ENCODE data around the gene TBC1D22A.
A peak's percentile ranks its signal among the peaks of the same experiment; 100 is the strongest.

Gene TBC1D22A

DNA sequence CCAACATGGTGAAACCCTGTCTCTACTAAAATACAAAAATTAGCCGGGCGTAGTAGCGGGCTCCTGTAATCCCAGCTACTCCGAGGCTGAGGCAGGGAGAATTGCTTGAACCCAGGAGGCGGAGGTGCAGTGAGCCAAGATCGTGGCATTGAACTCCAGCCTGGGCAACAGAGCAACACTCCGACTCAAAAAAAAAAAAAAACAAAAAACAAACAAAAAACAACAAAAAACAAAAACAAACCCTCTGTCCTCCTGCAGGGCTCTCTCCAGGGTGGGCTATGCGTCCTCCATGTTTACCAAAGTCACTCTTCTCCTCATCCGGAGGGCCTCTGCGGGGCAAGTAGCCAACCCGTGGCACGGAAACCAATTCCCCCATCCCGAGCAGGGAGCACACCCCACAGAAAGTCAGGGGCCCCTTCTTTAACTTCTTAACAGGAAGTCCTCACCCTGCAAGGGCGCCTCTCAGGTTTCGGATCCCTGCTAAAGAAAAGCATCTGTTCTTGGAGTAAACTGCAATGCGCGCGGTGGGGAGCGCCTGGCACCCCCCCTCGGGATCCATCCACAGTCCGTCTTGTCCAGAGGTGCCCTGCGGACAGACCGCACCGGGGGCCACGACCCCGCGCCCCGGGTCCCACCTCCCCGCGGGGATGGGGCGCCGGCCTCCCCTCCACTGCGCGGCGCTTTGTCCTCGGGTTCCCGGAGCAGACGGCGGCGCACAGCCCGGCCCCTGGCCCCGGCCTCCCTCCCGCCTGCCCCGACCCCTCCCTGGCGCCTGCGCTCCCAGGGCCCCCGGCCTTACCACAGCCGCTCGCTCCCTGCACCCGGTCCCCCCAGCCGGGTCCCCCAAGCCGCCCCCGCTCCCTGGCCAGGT, 25.1 kb upstream of the TBC1D22A start:
- DNase-seq, result peak; percentile 13 to 52

GRCh38 chr22:46737976-46738646, 24.3 kb upstream of the TBC1D22A start, which contains the start of gene CERK:
Gene CERK (minus strand): TSS chr22:46738252. CDS start chr22:46738148, 104 bp downstream.
- peak; percentile 58 to 76 for DNase-seq

DNA sequence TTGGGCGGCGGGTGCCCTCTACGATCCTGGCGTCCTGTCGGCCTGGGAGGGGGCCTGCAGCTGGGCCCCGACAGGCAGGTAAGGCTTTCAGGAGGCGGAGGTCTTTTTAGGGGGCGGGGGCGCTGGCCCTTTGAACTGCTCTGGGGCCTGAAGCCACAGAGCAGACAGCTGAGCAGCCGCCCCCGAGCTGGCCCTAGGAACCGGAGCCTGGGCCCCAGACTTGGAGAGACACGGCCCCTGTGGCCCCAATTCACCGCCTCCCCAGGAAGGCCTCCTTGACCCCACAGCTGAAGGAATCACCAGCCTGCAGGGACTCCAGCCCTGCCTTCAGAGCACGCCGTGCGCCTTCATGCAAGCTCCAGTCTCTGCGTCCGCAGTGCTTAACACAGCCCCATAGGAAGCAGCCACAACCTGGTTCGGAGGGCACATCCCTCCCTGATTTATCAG, 23.8 kb upstream of the TBC1D22A start:
- no peak for DNase-seq

DNA sequence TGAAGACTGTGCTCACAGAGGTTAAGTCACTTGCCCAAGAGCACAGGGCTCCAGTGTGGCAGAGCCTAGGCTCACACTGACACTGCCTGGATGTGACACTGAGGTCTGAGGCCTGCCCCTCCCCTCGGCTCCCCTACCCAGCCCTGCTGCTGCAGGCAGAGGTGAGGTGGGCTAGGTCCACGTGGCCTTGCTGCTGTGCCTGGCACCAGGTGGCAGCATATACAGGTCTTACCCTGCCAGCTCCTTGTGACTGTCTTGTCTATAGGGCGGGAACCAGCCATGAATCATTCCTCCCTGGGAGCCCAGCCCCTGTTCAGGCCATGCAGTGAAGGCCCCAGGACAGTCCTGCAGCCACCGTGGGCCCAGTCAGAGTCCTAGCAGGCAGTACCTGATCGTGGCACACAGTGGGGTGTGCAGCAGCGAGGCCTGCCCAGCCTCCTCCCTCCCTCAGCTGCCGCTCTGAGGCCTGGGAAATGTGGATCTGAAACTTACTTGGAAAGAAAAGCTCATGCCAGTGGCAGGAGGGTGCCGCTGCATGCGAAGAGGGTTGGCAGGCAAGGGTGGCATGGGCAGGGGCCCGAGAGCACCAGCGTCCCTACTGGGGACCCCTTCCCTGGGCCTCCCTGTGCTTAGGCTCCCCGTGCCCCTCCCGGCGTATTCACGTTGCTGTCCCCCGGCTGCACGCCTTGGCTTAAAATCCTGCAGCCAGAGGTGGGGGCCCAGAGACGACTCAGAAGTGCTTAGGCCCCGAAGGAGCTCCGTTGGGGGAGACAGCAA, 23.2 kb upstream of the TBC1D22A start:
- peak; percentile 73 to 78 for DNase-seq

DNA sequence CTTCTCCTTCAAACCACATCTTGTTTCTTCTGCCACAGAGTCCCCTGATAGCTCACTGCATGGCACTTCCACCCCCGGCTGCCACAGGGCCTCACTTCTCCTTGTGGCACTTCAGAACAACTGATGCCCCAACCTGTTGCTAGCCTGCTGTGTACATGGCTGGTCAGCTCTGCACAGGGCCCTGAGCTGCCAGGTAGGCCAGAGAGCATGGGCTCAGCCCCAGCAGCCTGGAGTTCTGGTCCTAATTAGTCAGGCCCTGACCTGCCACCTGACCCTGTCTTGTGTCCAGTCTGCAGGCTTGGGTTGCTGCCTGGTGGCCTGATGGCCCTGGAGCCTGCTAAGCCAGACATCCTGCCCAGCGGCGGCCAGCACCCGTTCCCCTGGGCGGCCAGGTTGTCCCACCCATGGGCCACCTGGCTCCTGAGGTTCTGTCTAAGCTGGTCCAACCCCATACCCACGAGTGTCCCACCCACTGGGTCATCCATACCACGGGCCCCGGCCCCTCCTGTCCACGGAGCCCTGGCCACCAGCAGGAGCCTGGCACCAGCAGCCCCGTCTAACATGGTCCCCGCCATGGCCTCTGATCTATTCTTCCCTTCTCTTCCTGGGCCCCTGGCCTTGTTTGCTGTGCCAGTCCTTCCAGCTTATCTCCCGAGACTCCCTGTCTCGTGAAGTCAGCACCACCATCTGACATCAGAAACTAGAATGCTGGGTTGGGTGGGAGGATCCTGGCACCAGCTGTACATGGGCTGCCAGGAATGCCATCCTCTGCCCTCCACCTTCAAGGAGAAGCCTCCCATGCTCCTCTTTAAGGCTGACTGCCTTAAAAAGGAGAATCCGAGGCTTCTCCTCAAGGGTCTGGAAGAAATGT, 21.3 kb upstream of the TBC1D22A start:
- no peak for DNase-seq

DNA sequence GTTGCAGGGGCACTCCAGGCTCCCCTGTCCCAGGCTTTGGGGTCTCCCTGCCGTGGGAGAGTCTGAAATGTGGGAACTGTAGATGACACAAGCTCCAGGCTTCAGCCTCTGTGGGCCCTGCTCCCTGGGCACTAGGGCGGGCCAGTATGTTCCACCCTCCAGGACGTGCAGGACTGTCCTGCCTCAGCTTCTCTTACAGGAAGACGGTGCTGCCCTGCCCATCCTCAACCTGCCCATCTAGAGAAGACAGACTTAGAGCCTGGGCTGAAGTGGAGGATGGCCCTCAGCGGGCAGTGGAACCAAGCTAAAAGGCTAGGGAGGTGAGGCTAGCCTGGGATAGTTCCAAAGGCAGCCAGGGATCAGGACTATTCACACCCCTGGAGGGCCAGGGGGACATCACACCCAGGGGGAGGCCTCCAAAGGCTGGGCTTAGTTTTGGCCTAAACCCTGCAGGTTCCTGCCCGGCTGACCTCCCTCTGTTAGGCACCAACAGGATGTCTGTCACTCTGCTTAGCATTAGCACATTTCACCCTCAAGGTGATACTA, 20.4 kb upstream of the TBC1D22A start:
- no peak for DNase-seq

DNA sequence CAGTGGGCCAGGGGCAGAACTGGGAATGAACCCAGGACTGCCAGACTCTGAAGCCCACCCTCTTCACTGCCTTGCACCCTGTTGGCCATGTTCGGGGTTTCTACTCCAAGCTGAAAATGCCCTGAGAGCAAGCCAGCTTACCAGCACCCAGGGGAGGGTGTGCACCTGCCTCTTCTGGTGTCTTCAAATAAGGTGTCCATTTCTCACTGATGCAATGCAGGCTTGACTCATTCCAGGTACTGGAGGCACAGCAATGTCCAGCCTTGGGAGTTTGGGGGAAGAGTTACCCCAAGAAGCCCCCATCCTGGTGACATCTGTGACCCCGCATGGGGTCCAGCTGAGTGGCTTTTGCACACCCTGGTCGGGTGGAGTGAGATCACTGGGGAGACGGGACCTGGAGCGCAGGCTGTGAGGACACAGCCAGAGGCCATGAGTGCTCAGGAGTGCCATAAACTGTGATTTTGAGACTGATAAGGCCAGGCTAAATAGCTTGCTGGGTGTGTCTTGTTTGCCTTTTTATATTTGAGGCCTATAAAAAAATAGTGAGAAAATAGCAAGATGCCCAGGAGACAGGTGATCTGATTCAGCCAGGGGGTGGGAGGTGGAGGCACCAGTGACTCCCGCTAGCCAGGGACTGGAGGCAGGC, 19.8 kb upstream of the TBC1D22A start:
- DNase-seq, result no peak

GRCh38 chr22:46744581-46744980, 17.9 kb upstream of the TBC1D22A start:
- no peak for DNase-seq

DNA sequence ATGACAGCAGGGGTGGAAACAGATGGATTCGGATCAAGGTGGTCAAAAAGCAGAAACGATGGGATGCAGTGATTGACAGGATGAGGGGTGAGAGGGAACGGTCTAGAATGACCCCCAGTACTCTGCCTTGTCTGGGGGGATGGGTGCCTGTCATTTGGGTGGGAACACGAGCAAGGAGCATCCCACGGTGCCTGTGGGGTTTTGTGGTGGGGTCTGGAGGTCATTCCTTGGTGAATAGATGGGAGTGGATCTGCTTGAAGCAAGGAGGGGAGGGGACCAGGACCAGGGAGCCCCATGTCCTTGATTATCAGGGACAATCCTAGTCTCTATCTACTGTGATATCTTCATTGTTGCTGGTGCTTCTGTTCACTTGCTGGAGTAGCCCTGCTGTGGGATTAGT, 16.3 kb upstream of the TBC1D22A start:
- no peak for DNase-seq

GRCh38 chr22:46746620-46747019, 15.8 kb upstream of the TBC1D22A start:
- no peak for DNase-seq

DNA sequence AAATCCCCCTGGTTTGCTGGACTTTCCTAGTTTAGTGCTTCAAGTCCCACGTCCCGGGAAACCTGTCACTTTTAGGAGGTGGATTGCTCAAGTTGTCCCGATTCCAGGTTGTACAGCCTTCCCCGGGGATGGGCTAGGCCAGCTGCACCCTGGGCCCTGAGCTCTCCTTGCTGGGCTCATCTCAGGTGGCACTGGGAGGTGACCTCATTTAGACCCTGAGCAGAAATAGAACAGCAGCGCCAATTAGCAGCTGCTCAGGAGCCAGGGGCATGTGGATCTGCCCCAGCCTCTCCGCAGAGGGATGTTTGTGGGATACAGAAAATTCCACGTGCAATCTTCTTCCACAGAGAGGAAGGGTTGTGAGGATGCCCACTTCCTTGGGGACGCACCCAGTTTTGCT, 14.8 kb upstream of the TBC1D22A start:
- DNase-seq, result no peak

DNA sequence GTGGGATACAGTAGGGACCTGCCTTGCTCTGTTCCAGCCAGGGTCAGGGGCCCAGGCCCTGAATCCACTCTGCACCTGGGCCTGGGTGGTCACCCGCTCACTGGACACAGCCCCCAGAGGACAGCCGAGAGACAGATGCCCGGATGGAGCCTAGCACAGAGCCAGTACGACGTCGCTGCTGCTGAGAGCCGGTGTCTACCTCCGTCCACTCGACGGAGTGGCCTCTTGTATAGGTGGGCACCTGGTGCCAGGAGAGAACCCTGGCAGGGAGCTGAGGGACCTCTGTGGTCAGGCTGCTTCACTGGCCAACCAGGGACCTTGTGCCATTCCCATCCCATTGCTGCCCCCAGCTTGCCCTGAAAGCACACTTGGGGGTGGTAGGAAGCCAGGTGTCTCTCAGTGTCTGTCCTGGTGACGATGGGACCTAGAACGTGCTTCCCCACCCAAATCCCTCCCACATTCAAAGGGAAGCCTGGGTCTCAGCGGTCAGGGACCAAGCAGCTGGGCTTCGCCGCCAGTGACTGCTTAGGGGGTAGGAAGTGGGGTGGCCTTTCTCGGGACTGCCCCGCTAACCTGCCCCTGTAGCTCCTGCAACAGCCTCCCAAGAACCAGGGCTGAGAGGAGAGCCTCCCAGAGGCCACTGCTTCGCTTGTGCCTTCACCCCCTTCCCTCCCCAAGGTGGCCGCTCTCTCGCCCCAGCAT, 14.1 kb upstream of the TBC1D22A start:
- DNase-seq, result no peak

GRCh38 chr22:46748908-46749675, 13.4 kb upstream of the TBC1D22A start:
- DNase-seq, result peak; percentile 51 to 63

GRCh38 chr22:46749682-46750529, 12.5 kb upstream of the TBC1D22A start:
- no peak for DNase-seq

- no peak for DNase-seq
Observed at GRCh38 chr22:46750530-46750800, 12.0 kb upstream of the TBC1D22A start.

DNA sequence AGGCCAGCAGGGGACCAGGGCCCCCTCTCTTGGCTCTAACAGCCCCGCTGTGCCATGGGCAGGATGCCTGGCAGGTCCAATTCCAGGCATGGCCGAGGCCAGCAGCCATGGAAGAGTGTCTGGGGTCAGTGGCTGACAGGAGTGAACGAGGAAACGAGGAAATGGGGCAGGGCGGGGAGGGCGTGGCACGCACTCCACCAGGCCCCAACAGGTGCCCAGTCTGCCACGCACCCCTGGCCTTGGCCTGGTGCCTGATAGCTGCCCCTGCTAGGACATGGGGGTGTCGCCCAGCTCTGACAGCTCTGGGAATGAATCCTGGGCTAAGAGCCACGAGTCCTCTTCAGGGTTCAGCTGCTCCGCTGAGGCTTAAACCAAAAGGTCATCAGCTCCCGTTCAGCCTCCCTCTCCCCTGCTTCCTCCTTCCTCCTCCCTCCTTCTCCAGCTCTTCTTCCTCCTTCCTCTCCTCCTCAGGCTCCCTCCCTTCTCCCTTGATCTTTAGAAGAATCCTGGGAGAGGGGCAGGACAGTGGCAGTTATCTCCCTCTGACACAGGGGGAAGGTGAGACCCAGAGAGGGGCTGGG, 11.5 kb upstream of the TBC1D22A start:
- no peak for DNase-seq

- no peak for DNase-seq
Observed at GRCh38 chr22:46752286-46752987, 10.0 kb upstream of the TBC1D22A start.

GRCh38 chr22:46752988-46753310, 9.5 kb upstream of the TBC1D22A start:
- DNase-seq, result no peak

Measured in CD4-positive, alpha-beta T cell treated with Interferon alpha-2 for 1 hour (primary cell).